Measurements from ENCODE around the gene MBNL1. TPM values are rescaled to one million over a fixed set of nuclear protein-coding genes. Genes with fewer than 3 reads are reported as not detected.

The MBNL1 gene
- total and polyA plus RNA-seq, 8 donors: 25.7 to 379 (median 155) TPM

GRCh38 chr3:152316318-152316717 lies 47.6 kb downstream of the MBNL1 start:
- no peak for DNase-seq
- WGBS, 5 donors: 85 to 96% (median 87%) methylated on average over 1 of the region's 1 CpG
- TF ChIP-seq EP300 (IDR thresholded peaks at IDR 0.05) (no peak), POLR2AphosphoS5 (IDR thresholded peaks at IDR 0.05) (no peak), CTCF (IDR thresholded peaks at IDR 0.05) (no peak), POLR2A (IDR thresholded peaks at IDR 0.05) (no peak)
- intact Hi-C loops (cut with DNase I; ENCODE audit: low total_unique reads): no loop called here
- H3K4me3 ChIP-seq: no peak overlapping the region
- no peaks in the 10 kb centered on the region for H3K27me3 ChIP-seq
- H3K27ac ChIP-seq: peak overlapping the region in 3 of 5 donors; percentile 23 to 66 (median 65)
- no peaks in the 10 kb centered on the region for H3K9me3 ChIP-seq
- H3K4me1 ChIP-seq: peaks cover 20 to 87% (median 53%) of the 10 kb centered on the region in 4 donors
- no peaks in the 10 kb centered on the region for H3K36me3 ChIP-seq

- Histone ChIP-seq H3K36me3 (no peaks in the 10 kb centered on the region), H3K27ac (peak overlapping the region in 3 of 5 donors; percentile 9 to 66 (median 65)), H3K27me3 (no peaks in the 10 kb centered on the region), H3K4me3 (no peak overlapping the region), H3K9me3 (no peaks in the 10 kb centered on the region), H3K4me1 (peaks cover 26 to 96% (median 61%) of the 10 kb centered on the region in 4 donors)
- no peak for DNase-seq
- TF ChIP-seq POLR2A (IDR thresholded peaks at IDR 0.05): no peak
- TF ChIP-seq EP300 (IDR thresholded peaks at IDR 0.05): no peak
- no peak for TF ChIP-seq CTCF (IDR thresholded peaks at IDR 0.05)
- WGBS, 5 donors: 79 to 91% (median 90%) methylated on average over 4 of the region's 4 CpGs
- intact Hi-C loops (cut with DNase I; ENCODE audit: low total_unique reads): no loop called here
These were observed 48.5 kb downstream of the MBNL1 start for GRCh38 chr3:152317184-152317583.

- no peak for DNase-seq
- Histone ChIP-seq H3K36me3 (no peaks in the 10 kb centered on the region), H3K27me3 (no peaks in the 10 kb centered on the region), H3K4me3 (no peak overlapping the region), H3K9me3 (no peaks in the 10 kb centered on the region), H3K27ac (peak overlapping the region in 2 of 5 donors; percentile 65 to 66), H3K4me1 (peaks cover 32 to 98% (median 66%) of the 10 kb centered on the region in 4 donors)
- 53 to 80% (median 69%) methylated on average over 4 of the region's 4 CpGs for WGBS, 5 donors
- TF ChIP-seq POLR2A (IDR thresholded peaks at IDR 0.05) (no peak), POLR2AphosphoS5 (IDR thresholded peaks at IDR 0.05) (peak in 1 of 3 donors; percentile 8)
- intact Hi-C loops (cut with DNase I; ENCODE audit: low total_unique reads): no loop called here
These were observed 49.2 kb downstream of the MBNL1 start for GRCh38 chr3:152317956-152318355.

- H3K9me3 ChIP-seq: no peaks in the 10 kb centered on the region
- H3K27me3 ChIP-seq: no peaks in the 10 kb centered on the region
- H3K4me3 ChIP-seq: no peak overlapping the region
- H3K4me1 ChIP-seq: peaks cover 32 to 98% (median 66%) of the 10 kb centered on the region in 4 donors
- no peaks in the 10 kb centered on the region for H3K36me3 ChIP-seq
- TF ChIP-seq CTCF (IDR thresholded peaks at IDR 0.05) (no peak), POLR2A (IDR thresholded peaks at IDR 0.05) (no peak), EP300 (IDR thresholded peaks at IDR 0.05) (no peak), POLR2AphosphoS5 (IDR thresholded peaks at IDR 0.05) (no peak)
- H3K27ac ChIP-seq: peak overlapping the region in 3 of 5 donors; percentile 40 to 66 (median 65)
- no peak for DNase-seq
- intact Hi-C loops (cut with DNase I; ENCODE audit: low total_unique reads): no loop called here
These were observed 49.8 kb downstream of the MBNL1 start for GRCh38 chr3:152318512-152318911.

- intact Hi-C loops (cut with DNase I; ENCODE audit: low total_unique reads): no loop called here
- H3K27ac ChIP-seq: peak overlapping the region in 3 of 5 donors; percentile 40 to 66 (median 65)
- no peaks in the 10 kb centered on the region for H3K27me3 ChIP-seq
- 84 to 95% (median 87%) methylated on average over 2 of the region's 2 CpGs for WGBS, 5 donors
- no peak for DNase-seq
- TF ChIP-seq POLR2A (IDR thresholded peaks at IDR 0.05): no peak
- H3K4me1 ChIP-seq: peaks cover 33 to 98% (median 69%) of the 10 kb centered on the region in 4 donors
- H3K9me3 ChIP-seq: no peaks in the 10 kb centered on the region
- no peaks in the 10 kb centered on the region for H3K36me3 ChIP-seq
- H3K4me3 ChIP-seq: no peak overlapping the region
These were observed 50.5 kb downstream of the MBNL1 start for GRCh38 chr3:152319256-152319655.
